T-helper 1 cell treated with Interleukin-12 subunit alpha and Interleukin-12 subunit beta and Interleukin-4 antibody, amounts not matched to agents 30 ng/mL and 1 ng/mL, for 36 hours (primary cell): ENCODE data around the gene APBA2. TPM values are rescaled to one million over a fixed set of nuclear protein-coding genes. Genes with fewer than 3 reads are reported as not detected.
"Not testable (repeated sequence)": the region's sequence is repeated elsewhere in the genome, so short reads cannot be mapped to it uniquely, and the experiment has no call there.

Experiments used
- intact Hi-C: fragments of 100-400 bp; cut with micrococcal nuclease; formaldehyde crosslinking; loops from one replicate; pipeline ENCODE4 v1.15.1; 2024
- total RNA-seq: library from RNA; stranded (reverse); gene quantifications from 2 replicates; pipeline ENCODE4 v1.2.3, GENCODE V29; 2022

APBA2 gene
- total RNA-seq, 1 donor from 2014 or later = 4.4 TPM

DNA sequence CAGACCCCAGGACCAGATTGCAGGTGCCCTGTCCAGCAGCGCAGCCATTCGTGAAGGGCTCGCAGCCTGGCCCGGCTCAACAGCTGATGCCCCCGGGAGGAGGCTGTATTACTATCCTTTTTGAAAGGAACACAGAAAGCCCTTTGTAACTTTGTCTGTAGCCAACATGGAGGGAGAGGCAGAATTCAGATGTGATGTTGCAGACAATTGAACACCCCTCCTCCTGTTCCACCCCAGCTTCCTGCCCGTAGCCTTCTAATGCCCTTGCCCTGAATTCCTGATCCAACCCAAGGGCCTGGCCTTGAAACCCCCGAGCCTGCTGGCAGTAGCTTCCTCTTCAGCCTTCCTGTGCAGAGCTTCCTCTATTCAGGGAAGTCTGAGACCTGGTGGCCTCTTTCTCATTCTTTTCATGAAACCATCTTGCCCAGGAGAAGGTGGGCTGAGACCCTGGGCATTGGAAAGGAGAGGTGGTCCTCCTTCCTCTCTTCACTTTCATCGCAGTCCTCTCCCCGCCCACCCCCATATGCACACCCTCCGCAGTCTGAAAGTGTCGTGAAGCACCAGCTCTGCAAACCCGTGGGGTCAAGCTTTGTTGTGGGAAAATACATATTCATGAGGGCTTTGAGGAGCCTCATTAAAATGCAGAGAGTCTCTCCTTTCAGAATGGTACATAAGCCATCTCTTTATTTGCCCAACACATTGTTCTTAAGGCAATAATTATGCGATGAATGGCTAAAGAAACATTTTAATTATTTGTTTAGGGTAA lies 109.2 kb downstream of the APBA2 start:
- intact Hi-C loops = no loop called here

DNA sequence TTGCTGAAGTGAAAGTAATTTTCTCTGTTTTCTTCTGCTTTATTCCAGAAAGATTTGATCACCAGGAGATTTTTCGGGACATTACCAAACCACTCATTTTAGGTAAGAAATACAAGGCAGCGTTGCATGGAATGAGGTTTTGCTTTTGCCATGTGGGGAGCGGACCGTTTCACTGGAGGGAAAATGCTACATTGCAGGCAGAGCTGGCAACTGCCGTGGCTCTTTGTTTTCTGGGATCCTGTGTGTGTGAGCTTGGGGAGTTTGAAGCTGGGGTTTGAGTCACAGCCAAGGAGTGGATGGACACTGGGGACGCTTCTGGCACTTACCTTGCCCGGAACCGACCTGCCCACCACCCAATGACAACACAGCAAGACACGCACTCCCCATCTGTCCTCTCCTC lies 109.9 kb downstream of the APBA2 start:
- intact Hi-C loops = no loop called here

DNA sequence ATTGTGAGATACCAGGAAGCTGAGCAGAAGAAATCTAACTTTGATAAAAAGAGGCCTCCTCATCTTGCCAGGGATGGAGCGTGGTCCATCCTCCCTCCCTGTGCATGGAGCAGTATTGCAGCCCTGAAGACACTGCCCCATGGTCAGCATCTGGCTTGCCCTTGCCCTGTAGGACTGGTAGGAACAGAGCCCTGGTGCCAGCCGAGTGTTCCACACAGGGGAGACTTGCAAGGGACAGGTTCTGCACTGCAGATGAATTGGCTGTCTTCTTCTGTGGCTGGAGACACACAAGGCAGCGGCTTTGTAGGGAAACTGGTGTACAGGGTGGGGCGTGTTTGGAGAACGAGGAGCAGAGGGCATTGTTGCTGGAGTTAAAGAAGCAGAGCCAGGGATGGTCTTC lies 110.5 kb downstream of the APBA2 start:
- intact Hi-C loops = no loop called here

DNA sequence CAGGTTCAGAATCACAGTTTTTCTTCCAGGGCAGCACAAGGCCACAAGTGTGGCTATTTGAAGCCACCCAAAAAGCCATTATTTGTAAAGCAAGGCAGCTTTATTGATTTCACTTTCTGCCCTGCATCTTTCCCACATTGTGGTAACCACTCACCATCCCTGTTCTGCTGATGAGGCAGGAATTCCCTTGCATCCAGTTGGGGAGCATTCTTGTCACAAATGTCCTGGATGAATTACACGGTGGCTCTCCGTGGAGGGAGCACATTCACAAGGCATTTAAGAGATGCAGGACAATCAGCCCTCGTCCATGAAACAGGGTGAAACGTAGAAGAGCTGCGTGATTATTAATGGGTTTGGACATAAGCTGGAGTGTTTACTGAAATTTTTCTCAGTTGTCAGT lies 111.2 kb downstream of the APBA2 start:
- intact Hi-C loops = no loop called here

DNA sequence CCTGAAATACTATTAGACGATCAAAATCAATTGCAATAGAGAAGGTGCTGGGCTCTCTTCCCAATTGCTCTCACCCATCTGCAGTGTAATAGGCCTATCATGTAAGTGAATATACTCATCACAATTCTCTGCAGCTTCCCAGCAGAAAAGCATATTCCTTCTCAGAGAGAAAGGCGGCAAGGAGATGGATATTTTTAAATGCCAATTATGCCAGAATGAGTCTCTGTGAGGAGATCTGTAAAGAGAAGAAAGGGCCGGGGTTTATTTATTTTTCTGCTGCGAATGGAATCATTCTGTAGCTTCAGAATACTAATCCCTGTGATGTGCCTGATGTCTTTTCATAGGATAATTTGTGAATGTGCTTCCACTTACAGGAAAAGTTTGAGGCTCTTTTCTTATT lies 112.0 kb downstream of the APBA2 start:
- intact Hi-C loops = no loop called here

DNA sequence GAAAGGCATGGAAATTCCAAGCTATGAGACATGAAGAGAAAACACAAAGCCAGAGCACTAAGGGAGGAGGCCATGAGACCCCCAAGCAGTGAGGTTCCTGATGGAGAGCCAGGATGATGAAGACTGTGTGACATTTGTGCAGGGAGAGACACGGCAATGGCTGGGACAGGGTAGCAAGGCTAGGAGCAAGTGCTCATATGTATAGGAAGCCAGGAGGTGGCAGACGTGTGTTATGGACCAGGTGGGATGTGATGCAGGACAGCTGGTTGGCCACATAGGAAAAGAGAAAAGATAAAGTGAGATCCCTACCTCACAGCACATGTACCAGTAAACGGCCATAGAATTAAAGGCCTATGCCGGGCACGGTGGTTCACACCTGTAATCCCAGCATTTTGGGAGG lies 112.7 kb downstream of the APBA2 start:
- intact Hi-C loops = no loop called here

DNA sequence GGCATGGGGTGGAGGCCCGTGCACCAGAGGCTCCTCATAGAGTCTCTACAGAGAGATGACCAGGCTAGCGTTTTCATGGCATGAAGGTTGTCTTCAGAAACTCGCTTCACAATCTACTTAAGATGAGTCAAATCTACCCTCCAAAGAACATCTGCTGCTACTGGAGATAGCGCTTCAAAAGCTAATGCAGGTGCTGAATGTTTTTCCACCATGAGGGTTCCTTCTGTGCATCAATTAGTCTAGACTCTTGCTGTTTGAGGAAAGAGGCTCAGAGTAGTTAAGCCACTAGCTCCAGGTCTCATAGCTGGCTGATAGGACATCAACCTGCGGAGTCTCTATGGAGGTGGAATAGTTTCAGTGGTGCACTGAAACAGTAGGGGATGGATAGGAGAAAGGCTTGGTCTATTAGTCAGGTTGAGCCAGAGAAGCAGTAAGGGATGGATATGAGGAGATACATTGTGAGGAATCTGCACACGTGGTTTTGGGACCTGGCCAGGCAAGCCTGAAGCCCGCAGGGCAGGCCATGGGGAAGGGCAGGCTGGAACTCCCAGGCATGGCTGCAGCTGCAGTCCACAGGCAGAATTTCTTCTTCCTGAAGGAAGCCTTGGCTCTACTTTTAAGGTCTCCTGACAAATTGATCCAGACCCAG lies 117.5 kb downstream of the APBA2 start:
- intact Hi-C loops = no loop called here

DNA sequence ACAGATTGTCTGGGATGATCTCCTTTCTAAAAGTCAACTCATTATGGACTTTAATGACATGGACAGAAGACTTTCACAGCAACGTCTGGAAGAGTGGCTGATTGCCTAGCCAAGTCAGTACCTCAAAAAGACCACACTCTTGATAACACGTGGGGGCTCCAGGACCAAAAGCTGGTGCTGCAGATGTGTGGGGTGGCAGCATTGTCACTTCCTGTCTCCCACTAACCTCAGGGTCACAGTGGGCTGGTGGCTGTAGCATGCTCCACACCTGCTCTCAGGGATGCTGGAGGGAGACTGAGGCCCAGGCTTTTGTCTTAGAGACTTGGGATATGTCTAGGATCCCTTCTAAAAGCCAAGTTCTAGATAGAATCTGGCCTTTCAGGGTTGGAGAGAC lies 118.1 kb downstream of the APBA2 start:
- intact Hi-C loops = no loop called here

DNA sequence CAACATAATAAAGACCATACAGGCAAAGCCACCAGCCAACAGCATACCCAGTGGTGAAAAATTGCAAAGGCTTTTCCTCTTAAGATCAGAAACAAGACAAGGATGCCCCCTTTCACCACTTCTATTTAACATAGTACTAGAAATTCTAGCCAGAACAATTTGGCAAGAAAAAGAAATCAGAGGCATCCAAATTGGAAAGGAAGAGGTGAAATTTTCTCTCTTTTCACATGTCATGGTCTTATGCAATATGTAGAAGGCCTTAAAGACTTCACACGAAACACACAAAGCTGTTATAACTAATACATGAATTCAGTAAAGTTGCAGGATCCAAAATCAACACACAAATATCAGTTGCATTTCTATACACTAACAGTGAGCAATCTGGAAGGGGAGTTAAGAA lies 120.2 kb downstream of the APBA2 start:
- intact Hi-C loops = no loop called here

DNA sequence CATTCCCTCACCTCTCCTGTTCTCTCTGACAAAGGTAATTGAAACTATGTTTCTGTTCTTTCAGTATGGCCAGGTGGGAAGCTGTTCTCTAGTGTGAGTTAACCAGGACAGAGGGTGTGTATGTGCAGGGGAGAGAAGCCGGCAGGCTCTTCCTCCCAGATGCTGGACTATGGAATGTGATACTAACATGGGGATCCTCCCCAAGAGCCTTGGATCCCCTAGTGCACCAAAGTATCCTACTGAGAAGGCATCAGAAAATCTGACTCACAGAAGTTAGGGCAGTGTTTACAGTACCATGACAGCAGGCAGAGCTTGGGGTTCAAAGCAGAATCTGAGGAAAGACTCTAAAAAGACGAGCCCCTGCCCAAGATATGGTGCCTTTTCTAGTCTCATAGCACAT lies 123.1 kb downstream of the APBA2 start:
- intact Hi-C loops = no loop called here

DNA sequence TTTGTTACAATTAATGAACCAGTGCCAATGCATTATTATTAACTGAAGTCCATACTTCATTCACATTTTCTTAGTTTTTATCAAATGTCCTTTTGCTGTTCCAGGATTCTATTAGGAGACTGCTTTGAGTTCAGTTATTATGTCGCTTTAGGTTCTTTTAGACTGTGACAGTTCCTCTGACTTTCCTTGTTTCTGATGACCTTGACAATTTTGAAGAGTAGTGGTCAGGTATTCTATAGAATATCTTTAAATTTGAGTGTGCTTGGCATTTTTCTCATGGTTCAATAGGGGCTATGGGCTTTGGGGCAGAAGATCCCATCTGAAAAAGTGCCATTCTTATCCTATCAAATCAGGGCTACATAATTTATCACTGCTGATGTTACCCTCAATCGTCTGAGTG lies 126.3 kb downstream of the APBA2 start:
- intact Hi-C loops = no loop called here

DNA sequence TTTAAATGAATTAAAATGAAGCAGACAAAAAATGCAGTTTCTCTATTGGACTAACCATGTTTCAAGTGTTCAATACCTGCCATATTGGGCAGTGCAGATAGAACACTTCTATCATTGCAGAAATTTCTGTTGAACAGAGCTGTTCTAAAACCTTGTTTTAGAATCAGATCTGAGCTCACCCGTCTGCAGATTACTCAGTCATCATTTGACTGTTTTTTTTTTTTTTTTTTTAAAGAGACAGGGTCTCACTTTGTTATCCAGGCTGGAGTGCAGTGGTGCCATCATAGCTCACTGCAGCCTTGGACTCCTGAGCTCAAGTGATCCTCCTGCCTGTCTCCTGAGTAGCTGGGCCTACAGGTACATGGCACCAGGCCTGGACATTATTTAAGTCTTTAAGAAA lies 128.7 kb downstream of the APBA2 start:
- intact Hi-C loops = no loop called here

DNA sequence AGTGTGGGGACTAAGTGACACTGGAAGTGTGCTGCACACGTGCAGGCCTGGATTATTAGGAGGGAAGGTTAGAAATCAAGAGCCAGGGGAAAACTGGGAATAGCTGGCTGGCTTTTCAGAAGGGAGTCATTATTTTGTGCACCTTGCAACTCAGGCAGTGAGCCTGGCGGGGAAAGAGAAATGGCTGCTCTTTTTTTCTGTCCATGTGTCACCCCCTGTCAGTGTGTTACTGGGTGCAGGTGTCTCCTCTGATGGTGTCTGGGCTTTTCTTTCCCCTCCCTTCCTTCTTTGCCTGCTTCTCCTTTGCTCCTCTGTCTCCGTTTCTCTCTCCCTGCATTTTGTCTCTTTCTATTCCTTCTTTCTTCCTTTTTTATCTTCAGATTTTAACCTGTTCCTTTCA lies 130.7 kb downstream of the APBA2 start:
- intact Hi-C loops = no loop called here

DNA sequence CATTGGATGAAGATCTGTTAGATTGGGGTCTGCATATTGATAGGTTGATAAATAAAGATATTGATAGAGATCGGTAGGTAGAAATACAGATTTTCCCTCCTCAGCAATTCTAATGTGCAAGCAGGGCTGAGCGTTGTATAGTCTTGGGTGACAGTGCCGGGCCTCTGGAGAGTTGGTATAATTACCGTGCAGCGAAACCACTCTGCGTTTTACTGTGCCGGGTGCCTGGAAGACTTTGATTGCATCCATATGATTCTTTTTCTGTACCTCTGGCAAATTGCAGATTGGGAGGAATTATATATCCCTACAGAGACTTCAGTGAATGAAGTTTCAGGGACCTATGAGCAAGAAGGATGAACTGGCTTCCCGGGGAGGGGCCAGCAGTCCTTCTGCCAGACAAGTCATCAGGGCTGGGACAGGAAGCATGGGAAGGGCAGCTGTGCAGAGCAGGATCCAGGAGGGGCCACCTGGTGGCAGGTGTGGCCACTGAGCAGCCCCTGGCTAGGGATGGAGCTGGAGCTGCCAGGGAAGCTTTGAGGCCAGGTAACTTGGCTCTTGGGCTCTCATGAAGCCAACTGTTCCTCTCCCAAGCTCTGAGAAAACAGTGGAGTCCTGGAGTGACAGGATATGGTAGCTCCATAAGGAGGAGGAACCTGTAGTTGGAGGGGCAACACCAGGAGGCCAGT lies 132.5 kb downstream of the APBA2 start:
- intact Hi-C loops = no loop called here

DNA sequence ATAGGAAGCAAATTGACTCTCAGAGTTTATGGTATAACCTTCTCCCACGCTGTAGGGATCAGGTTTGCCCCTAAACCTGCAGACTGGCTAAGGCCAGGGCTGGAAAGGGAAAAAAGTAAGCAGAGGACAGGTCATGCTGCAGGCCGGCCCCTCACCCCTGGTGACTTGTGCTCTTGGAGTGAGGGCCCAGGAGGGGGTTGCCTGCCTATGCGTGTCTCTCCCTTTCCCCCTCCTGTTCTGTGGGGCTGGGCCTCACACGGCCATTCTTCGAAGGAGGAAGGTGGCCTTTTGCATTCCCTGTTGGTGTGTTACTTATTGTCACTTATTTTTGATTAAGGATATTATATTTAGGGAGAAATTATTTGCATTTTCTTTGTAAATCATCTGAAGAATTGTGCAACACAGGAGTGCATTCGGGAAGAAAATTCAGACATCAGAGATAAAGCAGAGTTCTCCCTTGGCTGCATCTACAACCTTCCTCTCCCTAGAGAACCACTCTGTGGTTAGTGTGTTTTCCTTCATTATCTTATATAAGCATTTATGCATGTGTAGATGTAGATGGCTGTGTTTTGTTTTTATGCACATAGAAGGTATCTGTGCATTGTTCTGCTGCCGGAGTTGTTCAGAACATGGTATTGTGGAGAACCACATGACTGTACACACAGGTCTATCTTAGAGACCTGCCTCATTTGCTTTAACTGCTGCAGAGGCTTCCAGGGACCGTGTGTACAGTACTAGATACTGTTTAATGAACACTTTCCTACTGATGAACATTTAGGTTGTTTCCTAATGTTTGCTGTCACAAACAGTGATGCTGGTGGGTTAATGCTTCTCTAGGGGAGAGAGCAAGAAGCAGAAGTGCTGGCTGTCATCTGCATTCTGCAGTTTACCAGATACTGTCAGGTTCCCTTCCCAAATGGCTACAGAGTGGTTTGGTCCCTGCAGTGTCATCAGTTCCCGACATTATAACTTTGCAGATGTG lies 133.5 kb downstream of the APBA2 start:
- intact Hi-C loops = no loop called here

DNA sequence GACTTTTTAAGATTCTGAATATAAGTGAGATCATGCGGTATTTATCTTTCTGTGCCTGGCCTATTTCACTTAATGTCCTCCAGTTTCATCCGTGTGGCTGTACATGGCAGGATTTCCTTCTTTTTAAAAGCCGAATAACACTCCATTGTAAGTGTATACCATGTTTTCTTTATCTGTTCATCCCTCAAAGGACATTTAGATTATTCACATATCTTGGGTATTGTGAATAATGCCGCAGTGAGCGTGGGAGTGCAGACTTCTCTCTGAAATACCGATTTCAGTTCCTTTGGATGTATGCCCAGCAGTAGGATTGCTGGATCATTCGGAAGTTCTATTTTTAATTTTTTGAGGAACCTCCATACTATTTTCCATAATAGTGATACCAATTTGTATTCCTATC lies 136.1 kb downstream of the APBA2 start:
- intact Hi-C loops = no loop called here

DNA sequence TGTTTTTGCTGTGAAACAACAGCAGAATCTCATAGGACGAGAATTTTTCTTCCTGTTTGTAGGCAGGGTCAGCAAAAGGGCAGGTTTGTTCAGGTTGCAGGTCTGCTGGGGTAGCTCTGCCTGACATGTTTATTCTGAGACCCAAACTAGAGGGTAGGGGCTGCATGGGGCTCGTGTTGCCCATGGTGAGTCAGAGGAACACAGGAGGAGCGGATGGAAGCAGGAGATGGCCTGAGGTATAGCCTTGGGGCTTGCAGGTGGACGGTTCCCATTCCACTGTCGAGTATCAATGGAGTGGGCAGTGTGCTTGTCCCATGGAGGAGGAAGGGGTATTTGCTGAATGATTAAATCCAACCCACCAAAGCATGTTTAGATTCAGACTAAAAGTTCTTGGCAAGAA lies 138.9 kb downstream of the APBA2 start:
- intact Hi-C loops = no loop called here

DNA sequence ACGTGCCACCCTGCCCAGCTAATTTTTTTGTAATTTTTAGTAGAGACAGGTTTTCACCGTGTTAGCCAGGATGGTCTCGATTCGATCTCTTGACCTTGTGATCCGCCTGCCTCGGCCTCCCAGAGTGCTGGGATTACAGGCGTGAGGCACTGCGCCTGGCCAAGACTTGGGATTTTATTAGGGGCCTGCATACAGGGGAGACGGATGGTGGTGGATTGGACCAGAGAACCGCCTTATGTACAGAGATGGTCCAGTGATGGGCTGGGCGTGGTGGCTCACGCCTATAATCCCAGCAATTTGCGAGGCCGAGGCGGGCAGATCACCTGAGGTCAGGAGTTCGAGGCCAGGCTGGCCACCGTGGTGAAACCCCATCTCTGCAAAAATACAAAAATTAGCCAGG lies 139.6 kb downstream of the APBA2 start:
- intact Hi-C loops = not testable (repeated sequence)

DNA sequence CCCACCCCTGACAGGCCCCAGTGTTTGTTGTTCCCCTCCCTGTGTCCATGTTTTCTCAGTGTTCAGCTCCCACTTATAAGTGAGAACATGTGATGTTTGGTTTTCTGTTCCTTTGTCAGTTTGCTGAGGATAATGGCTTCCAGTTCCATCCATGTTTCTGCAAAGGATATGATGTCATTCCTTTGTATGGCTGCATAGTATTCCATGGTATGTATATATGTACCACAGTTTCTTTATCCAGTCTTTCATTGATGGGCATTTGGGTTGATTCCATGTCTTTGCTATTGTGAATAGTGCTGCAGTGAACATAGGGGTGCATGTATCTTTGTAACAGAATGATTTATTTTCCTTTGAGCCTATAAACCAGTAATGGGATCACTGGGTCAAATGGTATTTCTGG lies 142.4 kb downstream of the APBA2 start:
- intact Hi-C loops = not testable (repeated sequence)

DNA sequence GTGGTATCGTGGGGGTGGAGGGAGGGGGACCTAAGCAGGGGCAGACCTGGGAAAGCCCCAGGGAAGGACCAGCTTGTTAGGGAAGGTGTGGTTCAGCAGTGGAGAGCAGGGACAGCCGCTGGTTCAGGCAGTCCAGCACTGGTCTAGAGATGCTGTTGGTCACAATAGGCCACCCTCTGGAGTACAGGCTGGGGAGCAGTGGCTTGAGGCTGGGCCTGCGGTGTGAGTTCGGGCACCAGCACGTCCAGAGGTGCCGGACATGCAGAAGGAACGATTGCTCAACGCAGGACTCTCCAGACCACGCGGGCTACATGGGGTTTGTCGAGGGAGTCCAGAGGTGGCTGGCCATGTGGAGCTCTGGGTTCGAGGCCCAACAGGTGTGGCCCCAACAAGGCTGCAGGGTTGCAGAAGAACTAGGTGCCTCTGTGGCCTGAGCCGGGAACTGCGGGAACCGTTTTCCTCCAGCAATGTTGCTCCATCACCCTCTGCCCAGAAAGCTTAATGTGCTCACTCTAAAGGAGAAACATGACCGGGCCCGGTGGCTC lies 143.9 kb downstream of the APBA2 start:
- intact Hi-C loops = no loop called here
